GM21381 (cell line): ENCODE measurements around the gene PIK3IP1.
"Not testable (repeated sequence)": the region's sequence is repeated elsewhere in the genome, so short reads cannot be mapped to it uniquely, and the experiment has no call there.

Experiments
- ATAC-seq: cut with Tn5 transposase; IDR thresholded peaks from one replicate; pipeline ENCODE4 v1.9.1; 2021; ENCODE audit warnings: mild to moderate bottlenecking, moderate library complexity; ENCODE audit not compliant: unreplicated experiment

The PIK3IP1 gene

DNA sequence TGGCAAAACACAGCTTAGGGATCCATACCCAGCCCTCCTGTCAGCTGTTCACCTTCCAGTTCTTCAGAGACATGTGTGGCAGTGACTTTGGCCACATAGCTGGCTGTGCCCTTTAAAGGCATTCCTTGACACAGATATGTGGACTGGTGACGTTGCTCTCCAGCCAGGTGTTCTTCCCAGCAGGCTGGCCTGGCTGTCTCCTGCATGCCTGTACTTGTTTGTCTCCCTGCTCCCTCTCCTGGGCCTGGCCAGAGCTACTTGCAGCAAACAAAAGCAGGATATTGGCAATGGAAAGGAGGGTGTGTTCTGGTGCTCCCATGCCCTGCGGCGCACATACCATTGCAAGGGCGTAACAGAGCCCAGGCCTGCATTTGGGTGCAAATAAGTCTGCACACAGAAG, 38.3 kb downstream of the PIK3IP1 start:
- ATAC-seq, result no peak

DNA sequence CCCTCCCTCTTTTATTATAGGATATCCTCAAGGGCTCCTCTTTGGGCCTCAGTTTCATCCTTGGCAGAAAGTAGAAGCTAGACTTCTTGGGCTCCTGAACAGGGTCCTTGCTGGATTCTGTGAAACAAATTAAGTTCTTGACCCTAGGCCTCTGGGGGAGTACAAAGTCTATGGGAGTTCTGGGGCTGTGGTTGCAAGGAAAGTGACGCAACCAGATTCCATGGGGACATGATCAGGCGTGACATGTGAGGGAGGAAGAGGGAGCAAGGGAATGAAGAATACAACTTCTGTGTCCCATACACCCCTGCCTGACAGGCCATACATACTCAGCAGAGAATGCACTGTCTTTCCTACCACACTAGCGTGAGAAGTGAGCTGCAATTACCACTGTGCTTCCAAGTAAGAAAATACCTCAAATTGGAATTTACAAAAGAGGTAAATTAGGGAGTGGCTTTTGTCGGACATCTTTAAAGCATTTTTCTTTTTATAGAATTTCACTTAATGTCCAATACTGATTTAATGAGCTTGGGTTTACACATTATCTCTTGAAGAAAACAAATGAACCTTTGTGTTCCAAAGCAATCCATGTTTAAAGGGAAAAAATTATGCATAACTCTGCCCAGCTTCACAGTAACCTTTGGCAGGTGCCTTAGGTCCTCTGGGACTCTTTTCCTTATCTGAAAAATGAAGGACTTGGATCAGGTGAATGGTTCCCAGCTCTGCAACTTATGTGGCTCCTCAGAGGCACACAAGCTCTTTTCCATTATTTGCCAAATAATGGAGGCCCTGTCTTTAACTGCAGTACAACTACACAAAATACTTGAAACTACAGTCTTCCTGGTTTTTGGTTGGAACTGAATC, 41.3 kb downstream of the PIK3IP1 start:
- ATAC-seq, result no peak

DNA sequence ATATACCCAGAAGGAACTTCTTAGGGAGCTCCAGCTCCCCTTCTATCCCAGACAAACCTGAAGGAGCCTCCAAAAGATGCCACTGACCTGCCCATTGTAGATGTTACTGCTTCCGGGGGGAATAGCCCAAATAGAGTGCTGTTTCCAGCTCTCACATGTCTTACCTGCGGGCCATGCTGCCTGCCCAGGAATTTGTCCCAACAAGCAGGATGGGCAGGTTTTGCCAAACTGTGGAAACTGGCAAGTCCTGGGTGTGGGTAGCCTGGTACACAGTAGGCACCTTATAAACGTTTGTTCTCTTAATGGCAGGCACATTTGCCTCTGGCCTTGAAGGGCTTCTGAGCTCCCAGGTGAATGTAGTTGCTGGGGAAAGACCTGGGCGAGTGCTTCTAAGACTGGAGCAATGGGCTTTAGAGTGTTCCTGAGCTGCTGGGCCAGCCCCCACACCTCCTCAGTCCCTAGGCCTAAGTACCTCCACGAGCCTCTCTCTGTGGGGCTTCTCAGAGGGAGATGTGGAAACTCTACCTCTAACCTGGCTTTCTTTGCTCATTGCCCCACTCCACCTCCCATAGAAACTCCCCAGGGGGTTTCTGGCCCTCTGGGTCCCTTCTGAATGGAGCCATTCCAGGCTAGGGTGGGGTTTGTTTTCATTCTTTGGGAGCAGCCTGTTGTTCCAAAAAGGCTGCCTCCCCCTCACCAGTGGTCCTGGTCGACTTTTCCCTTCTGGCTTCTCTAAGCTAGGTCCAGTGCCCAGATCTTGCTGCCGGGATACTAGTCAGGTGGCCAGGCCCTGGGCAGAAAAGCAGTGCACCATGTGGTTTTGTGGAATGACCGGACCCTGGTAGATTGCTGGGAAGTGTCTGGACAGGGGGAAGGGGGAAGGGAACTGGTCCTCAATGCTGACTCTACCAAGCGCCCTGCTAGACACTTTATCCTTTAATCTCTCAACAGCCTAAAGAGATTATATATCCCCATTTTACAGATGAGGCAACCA, 43.0 kb downstream of the PIK3IP1 start:
- ATAC-seq, result no peak

DNA sequence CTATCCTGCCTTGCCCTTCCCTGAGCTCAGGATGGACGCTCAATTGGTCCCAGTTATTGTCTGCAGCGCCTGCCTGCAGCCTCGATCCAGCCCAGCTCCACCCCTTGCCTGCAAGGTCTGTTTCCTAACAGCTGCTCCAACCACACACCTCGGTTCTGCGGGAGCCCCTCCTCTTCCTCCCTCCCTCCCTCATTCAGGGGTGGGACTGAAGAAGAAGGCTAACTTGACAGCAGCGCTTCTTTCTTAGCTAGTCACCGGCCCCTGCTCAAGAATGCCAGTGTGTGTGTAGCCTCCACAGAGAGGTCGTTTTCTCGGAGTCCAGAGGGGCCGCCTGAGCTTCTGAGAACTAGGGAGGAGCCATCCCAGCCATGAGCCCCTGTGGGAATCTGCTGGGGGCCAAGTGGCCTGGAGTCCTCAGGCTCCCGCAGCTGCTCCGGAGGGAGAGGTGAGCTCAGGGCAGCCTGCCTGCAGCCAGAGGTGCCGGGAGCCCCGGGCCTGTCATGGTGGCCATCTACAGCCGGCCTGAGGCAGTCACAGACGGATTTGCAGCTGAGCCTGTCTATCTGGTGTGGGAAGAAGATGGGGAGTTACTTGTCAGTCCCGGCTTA, 44.0 kb downstream of the PIK3IP1 start:
- no peak for ATAC-seq

DNA sequence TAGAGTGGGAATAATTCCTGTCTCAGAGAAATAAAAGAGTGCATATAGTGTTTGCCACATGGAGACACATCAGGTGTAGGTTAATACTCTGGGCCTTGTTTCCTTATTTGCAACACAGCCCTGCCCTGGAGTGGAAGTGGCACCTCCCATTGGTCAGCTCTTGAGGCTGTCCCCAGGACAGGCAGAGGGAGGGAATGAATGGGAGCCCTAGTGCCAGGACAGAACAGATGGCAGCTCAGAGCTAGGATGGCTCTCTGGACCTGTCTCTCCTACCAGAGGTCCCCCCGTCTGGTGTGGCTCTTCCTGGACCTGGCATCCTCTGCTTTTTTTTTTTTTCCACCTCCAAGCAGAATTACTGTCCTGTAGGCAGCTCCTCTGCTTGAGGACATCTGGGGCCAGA, 44.6 kb downstream of the PIK3IP1 start:
- no peak for ATAC-seq

DNA sequence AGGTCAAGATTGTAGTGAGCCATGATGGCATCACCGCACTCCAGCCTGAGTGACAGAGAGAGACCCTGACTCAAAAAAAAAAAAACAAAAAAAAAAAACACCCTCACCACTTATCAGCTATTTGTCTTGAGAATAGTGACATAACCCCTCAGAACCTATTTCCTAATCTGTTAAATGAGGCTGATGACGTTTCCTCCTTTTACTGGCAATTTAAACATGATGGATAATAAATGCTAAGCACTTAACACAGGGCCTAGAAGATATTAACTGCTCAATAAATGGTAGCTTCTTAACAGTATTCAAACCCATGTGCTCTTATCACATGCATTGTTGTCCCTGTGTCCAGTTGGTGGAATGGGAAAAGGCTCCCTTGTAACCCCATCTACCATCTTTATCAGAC, 45.6 kb downstream of the PIK3IP1 start:
- no peak for ATAC-seq

DNA sequence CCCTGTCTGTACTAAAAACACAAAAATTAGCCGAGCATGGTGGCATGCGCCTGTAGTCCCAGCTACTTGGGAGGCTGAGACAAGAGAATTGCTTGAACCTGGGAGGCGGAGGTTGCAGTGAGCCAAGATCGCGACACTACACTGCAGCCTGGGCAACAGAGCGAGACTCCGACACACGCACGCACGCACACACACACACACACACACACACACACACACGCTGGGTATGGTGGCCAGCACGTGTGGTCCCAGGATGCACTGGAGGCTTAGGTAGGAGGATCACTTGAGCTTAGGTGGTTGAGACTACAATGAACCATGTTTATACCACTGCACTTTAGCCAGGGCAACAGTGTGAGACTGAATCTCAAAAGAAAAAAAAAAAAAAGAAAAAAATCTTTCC, 46.3 kb downstream of the PIK3IP1 start:
- ATAC-seq, result not testable (repeated sequence)

DNA sequence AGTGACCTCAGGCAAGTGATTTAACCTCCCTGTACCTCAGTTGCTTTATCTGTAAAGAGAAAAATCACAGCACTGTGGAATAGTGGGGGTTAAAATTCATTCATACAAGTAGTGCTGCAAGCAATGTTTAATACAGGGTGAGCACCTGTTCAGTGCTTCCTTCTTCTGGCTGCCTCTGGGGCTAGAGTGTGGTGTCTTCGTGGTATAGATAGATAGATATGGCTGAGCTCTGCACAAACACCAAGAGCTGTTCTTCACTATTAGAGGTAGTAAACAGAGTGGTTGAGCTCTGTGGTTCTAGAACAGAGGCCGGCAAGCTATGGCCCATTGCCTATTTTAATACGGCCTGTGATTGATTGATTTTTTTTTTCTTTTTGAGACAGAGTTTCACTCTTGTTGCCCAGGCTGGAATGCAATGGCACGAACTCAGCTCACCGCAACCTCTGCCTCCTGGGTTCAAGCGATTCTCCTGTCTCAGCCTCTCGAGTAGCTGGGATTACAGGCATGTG, 47.3 kb downstream of the PIK3IP1 start:
- ATAC-seq, result no peak

DNA sequence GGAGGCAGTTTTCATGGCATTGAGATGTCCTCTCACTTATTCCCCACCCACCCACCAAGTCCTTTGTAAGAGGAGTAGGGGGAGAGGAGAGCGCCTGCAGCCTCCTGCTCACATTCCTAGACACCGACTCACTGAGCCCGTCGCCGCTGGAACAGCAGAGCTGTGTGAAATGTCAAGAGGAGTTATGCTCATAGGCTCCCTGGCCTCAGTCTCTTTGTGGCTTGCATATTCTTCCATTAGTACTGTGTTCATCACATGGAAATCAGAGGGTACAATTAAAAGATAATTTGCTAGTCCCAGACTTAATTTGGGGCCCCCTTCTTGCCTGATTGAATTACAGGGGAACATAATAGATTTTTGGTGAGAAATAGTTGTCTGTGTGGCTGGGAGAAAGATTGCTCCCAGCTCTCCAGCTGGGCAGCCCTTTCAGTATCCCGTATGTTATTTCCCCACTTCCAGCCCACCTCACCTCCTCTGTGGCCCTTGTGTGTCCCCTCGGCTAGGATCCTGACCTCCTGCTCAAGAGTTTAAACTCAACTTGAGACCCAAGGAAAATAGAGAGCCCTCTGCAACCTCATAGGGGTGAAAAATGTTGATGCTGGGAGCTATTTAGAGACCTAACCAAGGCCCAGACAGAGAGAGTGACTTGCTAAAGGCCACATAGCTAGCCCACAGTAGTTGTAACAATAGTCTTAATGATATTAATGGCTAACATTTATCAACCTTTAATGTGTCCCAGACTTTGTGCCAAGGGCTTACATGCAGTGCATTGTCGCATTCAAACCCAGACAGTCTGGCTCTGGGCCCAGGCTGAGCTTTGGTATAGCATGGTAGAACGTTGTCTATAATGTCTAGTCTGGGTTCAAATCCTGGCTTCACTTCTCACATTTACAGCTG, 48.0 kb downstream of the PIK3IP1 start:
- no peak for ATAC-seq

DNA sequence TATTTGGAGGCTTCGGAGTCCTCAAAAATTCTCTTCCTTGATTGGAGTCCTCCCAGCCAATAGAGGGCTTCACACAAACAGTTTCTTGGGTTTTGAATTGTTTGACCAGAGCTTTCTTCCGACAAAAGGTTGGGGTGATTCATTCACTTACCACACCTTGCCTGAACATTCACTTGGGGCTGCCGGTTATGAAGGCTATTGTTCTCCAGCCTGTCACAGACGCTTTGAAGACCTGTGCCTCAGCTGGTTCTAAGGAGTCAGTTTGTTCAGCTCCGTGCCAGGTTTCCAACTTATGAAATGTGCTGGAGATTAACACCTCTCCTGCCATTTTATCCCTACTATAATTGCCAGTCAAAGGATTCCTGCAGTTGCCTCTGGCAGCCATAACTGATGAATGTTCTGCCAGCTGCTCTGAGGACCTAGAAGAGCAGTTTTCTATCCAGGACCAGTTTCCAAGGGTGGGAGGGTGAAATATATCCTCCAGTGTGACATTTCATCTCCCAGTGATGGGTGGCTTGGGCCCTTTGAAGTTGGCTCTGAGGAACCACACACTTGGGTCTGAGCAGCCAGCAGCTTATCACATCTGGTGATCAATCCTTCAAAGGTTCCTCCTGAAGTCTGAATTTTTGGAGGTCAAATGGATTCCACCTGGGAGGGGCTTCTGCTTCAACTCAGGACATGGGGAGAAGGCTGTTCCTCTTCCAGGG, 48.8 kb downstream of the PIK3IP1 start:
- ATAC-seq, result no peak

DNA sequence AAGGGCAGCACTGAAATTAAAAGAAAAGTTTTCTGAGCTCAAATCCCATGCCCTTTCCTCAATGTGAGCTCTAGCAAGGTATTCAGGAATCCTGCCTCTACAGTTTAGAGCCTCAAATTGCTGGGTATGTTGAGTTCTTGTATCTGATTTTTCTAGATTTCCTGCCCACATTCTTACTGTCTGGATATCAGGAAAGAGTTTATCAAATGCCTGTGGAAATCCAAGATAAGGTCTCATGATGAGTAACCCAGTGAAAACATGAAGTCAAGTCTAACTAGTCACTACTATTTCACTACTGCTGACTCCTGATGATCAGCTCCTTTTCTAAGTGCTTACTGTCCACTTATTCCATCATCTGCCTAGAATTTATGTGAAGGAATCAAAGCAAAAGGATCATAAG, 50.4 kb downstream of the PIK3IP1 start:
- ATAC-seq, result no peak

DNA sequence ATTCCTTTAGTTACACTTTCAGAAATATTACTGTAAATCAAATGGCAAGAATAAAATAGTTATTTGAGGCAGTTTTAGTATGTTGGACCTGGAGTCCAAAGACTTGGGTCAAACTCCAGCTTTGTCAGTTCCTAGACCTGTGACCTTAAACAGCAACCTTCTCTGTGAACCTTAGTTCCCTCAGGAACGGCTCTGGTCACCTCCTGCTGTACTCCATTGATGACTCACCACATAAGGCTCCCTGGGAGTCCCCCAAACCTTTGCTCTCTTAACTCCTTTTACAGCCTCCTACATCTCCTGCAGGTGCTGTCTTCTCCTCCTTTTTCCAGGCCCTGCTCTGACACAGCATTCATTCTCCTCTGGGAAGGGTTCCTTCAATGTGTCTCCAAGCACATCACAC, 51.1 kb downstream of the PIK3IP1 start:
- no peak for ATAC-seq

DNA sequence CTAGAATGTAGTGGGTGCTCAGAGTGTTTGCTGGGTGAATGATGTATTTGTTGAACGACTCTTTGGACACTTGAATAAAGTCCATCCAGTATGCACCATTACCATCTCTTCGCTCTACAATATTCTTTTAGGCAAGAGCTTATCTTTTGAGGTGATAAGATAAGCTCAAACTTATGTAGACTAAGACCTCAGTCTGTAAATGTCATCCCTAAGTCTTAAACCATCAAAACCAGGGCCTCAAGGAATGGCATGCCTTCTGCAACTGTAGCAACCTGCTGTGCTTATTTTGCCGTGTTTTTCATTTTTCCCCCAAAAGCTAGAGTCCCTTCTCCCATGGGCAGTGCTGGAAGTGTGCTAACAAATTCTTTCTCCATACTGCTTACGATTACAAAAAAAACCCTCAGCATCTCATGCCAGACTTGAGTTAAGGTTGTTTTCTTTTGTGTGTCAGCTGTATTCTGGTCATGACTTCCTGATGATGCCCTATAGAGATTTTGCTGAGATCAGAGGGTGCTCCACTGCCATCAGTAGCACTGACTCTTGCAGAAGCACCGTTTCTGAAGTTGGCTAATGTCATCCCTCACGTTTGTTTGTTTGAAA, 52.4 kb downstream of the PIK3IP1 start:
- ATAC-seq, result no peak

DNA sequence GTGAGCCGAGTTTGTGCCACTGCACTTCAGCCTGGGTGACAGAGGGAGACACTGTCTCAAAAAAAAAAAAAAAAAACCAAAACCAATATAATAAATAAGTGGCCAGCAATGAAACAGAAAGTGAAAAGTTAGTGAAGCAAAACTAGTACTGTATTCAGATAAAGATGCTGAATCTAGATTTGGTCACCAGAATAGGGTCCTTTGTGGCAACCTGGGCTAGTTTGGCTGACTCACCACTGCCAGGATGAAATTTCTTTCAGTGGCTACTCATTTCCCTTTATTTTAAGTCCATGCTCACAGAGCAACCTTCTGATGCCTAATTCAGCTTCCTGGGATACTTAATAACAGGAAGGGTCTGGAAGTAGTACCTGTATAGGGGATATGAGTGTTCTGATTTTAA, 54.2 kb downstream of the PIK3IP1 start:
- ATAC-seq, result no peak

DNA sequence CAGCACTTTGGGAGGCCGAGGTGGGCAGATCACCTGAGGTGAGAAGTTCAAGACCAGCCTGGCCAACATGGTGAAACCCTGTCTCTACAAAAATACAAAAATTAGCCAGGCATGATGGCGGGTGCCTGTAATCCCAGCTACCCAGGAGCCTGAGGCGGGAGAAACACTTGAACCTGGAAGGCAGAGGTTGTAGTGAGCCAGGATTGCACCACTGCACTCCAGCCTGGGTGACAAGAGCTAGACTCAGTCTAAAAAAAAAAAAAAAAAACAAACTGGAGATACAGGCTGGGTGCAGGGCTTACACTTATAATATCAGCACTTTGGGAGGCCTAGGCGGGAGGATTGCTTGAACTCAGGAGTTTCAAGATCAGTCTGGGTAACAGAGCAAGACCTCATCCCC, 56.2 kb downstream of the PIK3IP1 start:
- ATAC-seq, result not testable (repeated sequence)

DNA sequence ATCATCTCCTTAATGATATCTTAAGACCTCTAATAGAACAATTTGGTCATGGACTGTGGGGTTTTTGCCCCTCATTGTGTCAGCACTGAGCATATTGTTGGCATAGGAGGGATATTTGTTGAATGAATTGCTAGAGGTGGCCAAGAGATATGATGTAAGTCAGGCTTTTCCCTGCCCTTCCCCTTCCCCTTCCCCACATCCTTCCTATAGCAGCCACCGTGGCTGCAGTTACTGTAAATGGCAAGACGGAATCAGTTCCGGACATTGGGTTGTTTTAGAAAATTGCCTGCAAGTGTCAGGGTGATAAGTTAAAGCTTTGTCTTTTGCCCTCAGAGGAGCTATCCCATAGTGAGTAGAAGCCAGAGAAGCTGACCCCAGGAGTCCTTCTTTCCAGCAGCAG, 57.2 kb downstream of the PIK3IP1 start:
- no peak for ATAC-seq

DNA sequence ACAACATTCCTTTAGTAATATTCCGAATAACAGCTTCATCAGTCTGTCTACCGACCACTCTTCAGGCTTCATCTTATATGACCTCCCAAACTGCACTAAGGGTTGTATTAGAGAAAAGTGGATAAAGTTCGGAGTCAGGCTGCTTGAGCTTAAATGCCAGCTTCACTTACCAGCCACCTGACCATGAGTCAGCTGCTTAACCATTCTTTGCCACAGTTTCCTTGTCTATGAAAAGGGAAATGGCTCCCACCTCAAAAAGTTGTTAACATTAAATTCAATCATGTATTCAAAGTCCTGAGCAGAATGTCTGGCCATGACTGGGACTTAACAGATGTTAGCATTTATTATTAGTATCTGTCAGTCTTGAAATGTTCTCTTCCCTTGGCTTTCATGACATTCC, 59.3 kb downstream of the PIK3IP1 start:
- no peak for ATAC-seq
